ENCODE measurements around the gene DPP7. TPM values are rescaled to one million over a fixed set of nuclear protein-coding genes. Genes with fewer than 3 reads are reported as not detected.
"Not testable (repeated sequence)": the region's sequence is repeated elsewhere in the genome, so short reads cannot be mapped to it uniquely, and the experiment has no call there.

DPP7 gene
- total RNA-seq, 1 experiment from 2014 or later, result 34.8 TPM

- DNase-seq (ENCODE audit: low spot score), result no peak
Observed at GRCh38 chr9:137148242-137148641, 33.7 kb upstream of the DPP7 start.

GRCh38 chr9:137147793-137148160 is 33.2 kb upstream of the DPP7 start:
- DNase-seq (ENCODE audit: low spot score), result no peak

GRCh38 chr9:137147091-137147792 is 32.7 kb upstream of the DPP7 start:
- no peak for DNase-seq (ENCODE audit: low spot score)

- no peak for DNase-seq (ENCODE audit: low spot score)
Observed at GRCh38 chr9:137146527-137146918, 32.0 kb upstream of the DPP7 start.

- DNase-seq (ENCODE audit: low spot score), result no peak
Observed at GRCh38 chr9:137145731-137146526, 31.4 kb upstream of the DPP7 start.

- DNase-seq (ENCODE audit: low spot score), result no peak
Observed at GRCh38 chr9:137143459-137143858, 28.9 kb upstream of the DPP7 start.

- DNase-seq (ENCODE audit: low spot score), result no peak
Observed at GRCh38 chr9:137141976-137142936, 27.7 kb upstream of the DPP7 start.

GRCh38 chr9:137141050-137141810 is 26.7 kb upstream of the DPP7 start:
- no peak for DNase-seq (ENCODE audit: low spot score)

- DNase-seq (ENCODE audit: low spot score), result no peak
Observed at GRCh38 chr9:137140151-137141012, 25.8 kb upstream of the DPP7 start.

GRCh38 chr9:137139468-137140150 is 25.1 kb upstream of the DPP7 start:
- DNase-seq (ENCODE audit: low spot score), result no peak

GRCh38 chr9:137138722-137139467 is 24.4 kb upstream of the DPP7 start, which contains the start of gene GRIN1:
GRIN1 (plus strand) TSS chr9:137139154; CDS start chr9:137139487, 333 bp downstream.
- DNase-seq (ENCODE audit: low spot score), result no peak

- no peak for DNase-seq (ENCODE audit: low spot score)
Observed at GRCh38 chr9:137138058-137138721, 23.7 kb upstream of the DPP7 start.

GRCh38 chr9:137136881-137137607 is 22.5 kb upstream of the DPP7 start:
- no peak for DNase-seq (ENCODE audit: low spot score)

GRCh38 chr9:137136261-137136880 is 21.8 kb upstream of the DPP7 start:
- DNase-seq (ENCODE audit: low spot score), result no peak

GRCh38 chr9:137135154-137135553 is 20.6 kb upstream of the DPP7 start:
- DNase-seq (ENCODE audit: low spot score), result not testable (repeated sequence)

- DNase-seq (ENCODE audit: low spot score), result no peak
Observed at GRCh38 chr9:137134191-137134590, 19.7 kb upstream of the DPP7 start.

GRCh38 chr9:137130176-137130755 is 15.7 kb upstream of the DPP7 start:
- no peak for DNase-seq (ENCODE audit: low spot score)
